Gastrocnemius medialis (tissue), 4 donors: ENCODE results near the gene TUBG2. TPM values are rescaled to one million over a fixed set of nuclear protein-coding genes. Genes with fewer than 3 reads are reported as not detected.

Experiments used
- ATAC-seq, 2 donors: fragments of 150-250 bp; one replicate each; pipeline ENCODE4 v1.9.1; 2016
- DNase-seq, 2 donors: peaks; one replicate each; pipeline ENCODE4 v3.0.0-alpha.2; 2019
- H3K27ac ChIP-seq, 4 donors: fragments of 200-600 bp; sonication (generic); 1 replicate in 1 of 4; 2 replicates in 3 of 4; pipeline ENCODE4 v1.5.1; 2016 to 2018; ENCODE audit warnings: mild to moderate bottlenecking in 2 of 4, moderate library complexity in 1 of 4
- H3K27me3 ChIP-seq, 3 donors: fragments of 200-600 bp; sonication (generic) in 2 of 3; 1 replicate in 1 of 3; 2 replicates in 2 of 3; pipeline versions ENCODE4 v1.5.1 to v1.6.0; 2016 to 2019; ENCODE audit warnings: mild to moderate bottlenecking in 1 of 3, moderate library complexity in 1 of 3
- H3K36me3 ChIP-seq, 2 donors: fragments of 200-600 bp; sonication (generic) in 1 of 2; one replicate each; pipeline ENCODE4 v1.5.1; 2017 to 2018
- H3K4me1 ChIP-seq, 2 donors: fragments of 200-600 bp; sonication (generic) in 1 of 2; one replicate each; pipeline ENCODE4 v1.5.1; 2016 to 2017; ENCODE audit warnings: mild to moderate bottlenecking in 2 of 2
- H3K4me3 ChIP-seq, 4 donors: fragments of 200-600 bp; sonication (generic) in 3 of 4; 1 replicate in 1 of 4; 2 replicates in 3 of 4; pipeline ENCODE4 v1.5.1; 2016 to 2019; ENCODE audit warnings: mild to moderate bottlenecking in 2 of 4
- H3K9me3 ChIP-seq, 3 donors: fragments of 200-600 bp; sonication (generic) in 2 of 3; 1 replicate in 1 of 3; 2 replicates in 2 of 3; pipeline ENCODE4 v1.5.1; 2016 to 2019
- CTCF ChIP-seq, 5 experiments: fragments of 450-650 bp in 3 of 5; fragments of 200-600 bp in 2 of 5; sonication (generic) in 2 of 5; IDR thresholded peaks in 4 of 5; conservative IDR thresholded peaks in 1 of 5; 1 replicate in 4 of 5; 2 replicates in 1 of 5; pipeline ENCODE4 v1.5.1; 2016 to 2019; ENCODE audit warnings: antibody characterized with exemption in 5 of 5, mild to moderate bottlenecking in 3 of 5, moderate library complexity in 3 of 5
- POLR2A ChIP-seq, 2 donors: fragments of 450-650 bp; IDR thresholded peaks; one replicate each; pipeline ENCODE4 v1.6.1; 2017; ENCODE audit warnings: antibody characterized with exemption in 2 of 2, mild to moderate bottlenecking in 2 of 2, moderate library complexity in 2 of 2
- in situ Hi-C, 4 donors: fragments of 200-750 bp; cut with MboI; loops; one replicate each; pipeline versions ENCODE4 v1.15.0 to v1.8.0; 2017; ENCODE audit warnings: low sequenced_read_pairs in 4 of 4
- intact Hi-C: fragments of 100-400 bp; cut with DNase I; formaldehyde crosslinking; loops from one replicate; pipeline ENCODE4 v1.15.1; 2023; ENCODE audit warnings: low total_unique reads
- total RNA-seq, 4 donors: library from RNA; depleted of rRNA; stranded (reverse); fragments of >200 nt; gene quantifications; one replicate each; pipeline versions ENCODE4 v1.1.0 to v1.2.3, GENCODE V29; 2016

Gene TUBG2
- total RNA-seq, 4 donors from 2014 or later, result 3.9 to 5.2 (median 4.2) TPM

DNA sequence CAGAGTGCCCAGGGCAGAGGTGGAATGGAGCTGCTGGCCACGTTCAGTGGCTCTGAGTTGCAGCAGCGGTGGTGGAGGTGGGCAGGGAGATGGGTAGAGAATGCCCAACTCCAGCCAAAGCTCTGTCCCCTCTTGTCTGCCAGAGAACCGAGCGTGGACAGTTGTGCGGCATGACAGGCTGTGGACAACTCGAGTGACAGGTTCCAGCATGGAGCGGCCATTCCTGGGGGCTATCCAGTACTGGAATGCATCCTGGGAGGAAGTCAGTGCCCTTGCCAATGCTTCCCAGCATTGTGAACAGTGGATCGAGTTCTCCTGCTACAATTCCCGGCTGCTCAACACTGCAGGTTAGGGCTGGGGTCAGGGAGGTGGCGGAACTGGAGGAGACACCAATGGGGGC lies 31.5 kb downstream of the TUBG2 start:
- Histone ChIP-seq H3K9me3 (no peaks in the 10 kb centered on the region), H3K4me3 (no peak overlapping the region), H3K4me1 (no peaks in the 10 kb centered on the region), H3K36me3 (no peaks in the 10 kb centered on the region), H3K27me3 (no peaks in the 10 kb centered on the region), H3K27ac (no peak overlapping the region)
- ATAC-seq, result no peak
- in situ Hi-C loops, result loop anchor here in 2 of 4 donors (25.0 kb wide), 1 partner anchor 103 kb away; the partner anchor contains the start of gene PSMC3IP (in 2 of the 2)
- DNase-seq, result no peak
- intact Hi-C loops, result no loop called here
- no peak for TF ChIP-seq POLR2A (IDR thresholded peaks at IDR 0.05)
- no peak for TF ChIP-seq CTCF (IDR thresholded peaks at IDR 0.05 in 4 of 5, conservative IDR thresholded peaks at IDR 0.05 in 1 of 5)

- no peaks in the 10 kb centered on the region for H3K27me3 ChIP-seq
- TF ChIP-seq POLR2A (IDR thresholded peaks at IDR 0.05) (no peak), CTCF (IDR thresholded peaks at IDR 0.05 in 4 of 5, conservative IDR thresholded peaks at IDR 0.05 in 1 of 5) (no peak)
- H3K36me3 ChIP-seq, result no peaks in the 10 kb centered on the region
- in situ Hi-C loops, result loop anchor here in 2 of 4 donors (25.0 kb wide), 1 partner anchor 104 kb away; the partner anchor contains the start of gene PSMC3IP (in 2 of the 2)
- H3K4me3 ChIP-seq, result no peak overlapping the region
- DNase-seq, result no peak
- intact Hi-C loops, result no loop called here
- no peak for ATAC-seq
- H3K4me1 ChIP-seq, result no peaks in the 10 kb centered on the region
- H3K27ac ChIP-seq, result no peak overlapping the region
- no peaks in the 10 kb centered on the region for H3K9me3 ChIP-seq
These were observed 32.0 kb downstream of the TUBG2 start for GRCh38 chr17:42691021-42691545.

GRCh38 chr17:42692489-42692888 lies 33.4 kb downstream of the TUBG2 start:
- H3K27ac ChIP-seq, result no peak overlapping the region
- no peak overlapping the region for H3K4me3 ChIP-seq
- H3K27me3 ChIP-seq, result no peaks in the 10 kb centered on the region
- DNase-seq (no peak), ATAC-seq (no peak)
- intact Hi-C loops (no loop called here), in situ Hi-C loops (loop anchor here in 2 of 4 donors (25.0 kb wide), 1 partner anchor 105 kb away; the partner anchor contains the start of gene PSMC3IP (in 2 of the 2))
- TF ChIP-seq CTCF (IDR thresholded peaks at IDR 0.05 in 4 of 5, conservative IDR thresholded peaks at IDR 0.05 in 1 of 5) (no peak), POLR2A (IDR thresholded peaks at IDR 0.05) (no peak)
- H3K4me1 ChIP-seq, result no peaks in the 10 kb centered on the region
- H3K9me3 ChIP-seq, result no peaks in the 10 kb centered on the region
- H3K36me3 ChIP-seq, result peaks cover 0 to 11% of the 10 kb centered on the region in 2 donors

DNA sequence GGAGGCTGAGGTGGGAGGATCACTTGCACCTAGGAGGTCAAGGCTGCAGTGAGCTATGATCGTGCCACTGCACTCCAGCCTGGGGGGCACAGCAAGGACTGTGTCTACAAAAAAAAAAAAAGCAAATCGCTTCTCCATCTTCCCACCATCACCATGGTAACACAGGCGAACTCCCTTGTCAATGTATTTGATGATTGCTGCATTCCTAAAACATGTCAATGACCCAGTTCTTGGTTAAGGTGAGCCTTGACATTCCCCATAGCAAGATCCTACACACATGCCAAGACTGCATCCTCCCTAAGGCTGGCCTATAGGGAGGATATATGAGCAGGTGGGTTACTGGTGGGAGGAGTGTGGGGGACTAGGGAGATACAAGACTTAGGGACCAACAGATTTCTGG lies 35.4 kb downstream of the TUBG2 start:
- DNase-seq, result no peak
- H3K4me1 ChIP-seq, result no peaks in the 10 kb centered on the region
- intact Hi-C loops (no loop called here), in situ Hi-C loops (loop anchor here in 2 of 4 donors (25.0 kb wide), 1 partner anchor 107 kb away; the partner anchor contains the start of gene PSMC3IP (in 2 of the 2))
- no peaks in the 10 kb centered on the region for H3K9me3 ChIP-seq
- no peak overlapping the region for H3K4me3 ChIP-seq
- no peaks in the 10 kb centered on the region for H3K27me3 ChIP-seq
- ATAC-seq, result no peak
- TF ChIP-seq POLR2A (IDR thresholded peaks at IDR 0.05) (no peak), CTCF (IDR thresholded peaks at IDR 0.05 in 4 of 5, conservative IDR thresholded peaks at IDR 0.05 in 1 of 5) (no peak)
- H3K36me3 ChIP-seq, result peaks cover 0 to 11% of the 10 kb centered on the region in 2 donors
- no peak overlapping the region for H3K27ac ChIP-seq
